Measurements from ENCODE around the gene SLC13A2. TPM values are rescaled to one million over a fixed set of nuclear protein-coding genes. Genes with fewer than 3 reads are reported as not detected.

Gene SLC13A2
- total RNA-seq, 1 donor from 2014 or later: not detected

DNA sequence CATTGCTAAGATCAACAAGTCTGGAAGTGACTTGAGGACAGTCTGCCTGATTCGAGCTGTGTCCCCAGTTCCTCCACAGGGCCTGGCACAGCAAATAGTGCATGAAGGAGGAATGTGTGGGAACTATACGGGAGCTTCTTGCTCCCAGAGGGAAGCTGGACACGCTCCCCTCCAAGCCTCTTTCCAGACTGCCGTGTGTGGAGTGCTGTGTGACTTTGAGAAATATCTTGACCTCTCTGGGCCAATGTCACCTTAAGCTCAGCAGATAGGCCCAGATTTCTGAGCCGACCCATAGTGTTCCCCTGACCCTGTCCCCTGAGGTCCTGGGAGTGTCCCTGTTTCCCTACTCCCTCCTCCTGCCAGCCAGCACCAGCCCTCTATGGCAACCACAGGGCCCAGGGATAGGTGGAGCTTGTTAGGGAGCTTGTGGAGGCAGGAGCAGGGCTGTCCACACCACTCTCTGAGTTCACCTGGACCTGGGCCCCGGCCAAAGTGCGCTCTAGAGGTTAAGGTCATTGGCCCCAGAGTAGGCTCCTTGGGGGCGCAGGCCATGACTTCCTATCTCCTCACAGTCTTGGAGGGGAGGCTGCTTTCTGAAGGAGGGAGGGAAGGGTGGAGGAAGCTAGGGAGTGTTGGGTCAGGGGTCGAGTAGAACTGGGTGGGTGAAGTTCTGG, 26.4 kb downstream of the SLC13A2 start:
- no peak for TF ChIP-seq CTCF (conservative IDR thresholded peaks at IDR 0.05; ENCODE audit: low read depth, low read length)
- no peak for DNase-seq (ENCODE audit: low read depth)
- no peak overlapping the region for H3K4me3 ChIP-seq (ENCODE audit: low read depth, low read length)

DNA sequence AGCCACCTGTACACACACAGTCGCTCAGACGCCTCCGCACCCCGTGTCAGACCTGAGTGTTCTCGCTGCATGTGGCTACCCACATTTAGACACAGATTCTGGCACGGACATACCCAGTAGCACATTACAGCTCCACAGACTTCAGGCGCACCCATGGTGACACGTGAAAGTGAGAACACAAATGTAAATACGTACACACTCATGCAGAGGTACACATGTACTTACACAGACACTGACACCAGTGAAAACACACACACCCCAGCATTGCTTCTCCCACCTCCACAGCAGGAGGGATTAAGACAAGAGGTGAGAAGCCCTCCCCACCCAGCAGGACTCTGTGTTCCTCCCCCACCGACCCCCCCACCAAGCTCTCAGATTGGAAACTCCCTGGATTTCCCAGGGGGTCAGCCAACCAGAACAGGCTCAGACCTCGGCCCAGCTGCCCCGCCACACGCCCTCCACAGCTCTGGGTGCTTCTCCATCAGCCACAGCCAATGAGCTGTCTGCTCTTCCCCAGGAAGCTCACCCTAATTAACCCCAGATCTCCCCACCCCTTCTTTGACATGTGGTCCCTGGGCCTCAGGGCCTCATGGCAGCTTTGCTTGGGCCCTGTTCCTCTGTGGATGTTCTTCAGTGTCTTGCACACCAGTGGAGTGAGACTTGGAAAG, 27.4 kb downstream of the SLC13A2 start:
- no peak for TF ChIP-seq CTCF (conservative IDR thresholded peaks at IDR 0.05; ENCODE audit: low read depth, low read length)
- H3K4me3 ChIP-seq (ENCODE audit: low read depth, low read length): no peak overlapping the region
- DNase-seq (ENCODE audit: low read depth): no peak

- TF ChIP-seq CTCF (conservative IDR thresholded peaks at IDR 0.05; ENCODE audit: low read depth, low read length): no peak
- no peak for DNase-seq (ENCODE audit: low read depth)
- no peak overlapping the region for H3K4me3 ChIP-seq (ENCODE audit: low read depth, low read length)
These were observed 28.2 kb downstream of the SLC13A2 start for GRCh38 chr17:28501421-28502284.

DNA sequence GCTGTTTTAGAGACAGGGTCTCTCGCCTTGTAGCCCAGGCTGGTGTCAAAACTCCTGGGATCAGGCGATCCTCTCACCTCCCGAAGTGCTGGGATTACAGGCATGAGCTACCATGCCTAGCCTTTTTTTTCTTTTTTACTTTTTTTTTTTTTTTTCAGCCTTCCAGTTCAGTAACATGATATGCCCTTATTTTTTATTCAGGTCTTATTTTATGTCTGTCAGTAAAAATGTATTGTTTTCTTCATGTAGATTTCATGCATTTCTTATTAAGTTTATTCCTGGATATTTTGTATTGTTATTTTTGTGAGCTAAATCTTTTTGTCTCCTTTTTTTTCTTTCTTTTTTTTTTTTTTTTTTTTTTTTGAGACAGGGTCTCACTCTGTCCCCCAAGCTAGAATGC, 30.0 kb downstream of the SLC13A2 start:
- TF ChIP-seq CTCF (conservative IDR thresholded peaks at IDR 0.05; ENCODE audit: low read depth, low read length): no peak
- no peak for DNase-seq (ENCODE audit: low read depth)
- H3K4me3 ChIP-seq (ENCODE audit: low read depth, low read length): no peak overlapping the region

GRCh38 chr17:28505986-28506665, 32.7 kb downstream of the SLC13A2 start, which contains the start of gene FOXN1:
FOXN1 (plus strand) TSS chr17:28506348; CDS start chr17:28523970, 17,622 bp downstream.
- no peak for DNase-seq (ENCODE audit: low read depth)
- TF ChIP-seq CTCF (conservative IDR thresholded peaks at IDR 0.05; ENCODE audit: low read depth, low read length): no peak
- H3K4me3 ChIP-seq (ENCODE audit: low read depth, low read length): no peak within 1 kb of the TSS

DNA sequence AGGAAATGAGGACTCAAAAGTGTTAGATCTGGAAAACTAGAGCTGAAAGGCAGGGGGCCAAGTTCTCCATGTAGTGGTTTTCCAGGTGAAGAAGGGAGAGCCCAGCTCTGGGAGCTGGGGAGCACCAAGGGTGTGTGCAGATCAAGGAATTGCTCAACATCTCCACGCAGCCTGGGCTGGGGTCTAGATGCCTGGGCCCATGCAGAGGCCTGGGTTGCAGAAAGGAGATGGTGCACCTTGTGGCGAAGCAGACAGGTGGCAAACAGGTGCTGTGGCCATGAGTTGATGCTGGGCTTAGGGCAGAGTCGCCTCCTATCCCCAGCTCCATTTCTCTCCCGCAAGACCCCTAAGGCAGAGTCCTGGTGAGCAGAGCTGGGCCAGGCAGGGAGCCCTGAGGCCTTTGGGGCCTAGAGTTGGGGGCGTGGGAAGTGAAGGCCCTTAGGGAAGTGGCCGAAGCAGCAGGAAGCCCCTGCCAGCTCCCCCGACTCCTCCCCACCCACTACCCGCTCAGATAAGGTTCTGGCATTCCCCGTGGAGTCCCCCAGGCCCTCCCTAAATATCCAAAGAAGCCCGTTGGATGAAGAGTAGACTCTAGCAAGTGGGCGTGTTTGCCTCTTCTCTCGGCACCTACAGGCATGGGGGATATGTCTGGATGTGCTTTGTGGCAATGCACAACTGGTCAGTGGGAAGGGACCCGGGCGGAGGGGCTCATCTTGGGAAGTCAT, 33.5 kb downstream of the SLC13A2 start:
- no peak for DNase-seq (ENCODE audit: low read depth)
- no peak overlapping the region for H3K4me3 ChIP-seq (ENCODE audit: low read depth, low read length)
- TF ChIP-seq CTCF (conservative IDR thresholded peaks at IDR 0.05; ENCODE audit: low read depth, low read length): no peak

Measured in epithelial cell of proximal tubule (primary cell).